Measurements from ENCODE around the gene ZNF438. TPM values are rescaled to one million over a fixed set of nuclear protein-coding genes. Genes with fewer than 3 reads are reported as not detected.
"Not testable (repeated sequence)": the region's sequence is repeated elsewhere in the genome, so short reads cannot be mapped to it uniquely, and the experiment has no call there.

ZNF438 gene
- total RNA-seq, 2 experiments from 2014 or later: 2.7 to 3.1 TPM

- ChIA-PET POLR2A (no interaction called here), CTCF (no interaction called here)
These were observed 128.1 kb downstream of the ZNF438 start for GRCh38 chr10:30903397-30904138.

- POLR2A ChIA-PET: no interaction called here
- CTCF ChIA-PET: interaction anchor here (0.5 kb wide), 1 partner anchor 154 kb away, joined by 3 read pairs; no protein-coding TSS in a partner anchor
These were observed 128.9 kb downstream of the ZNF438 start for GRCh38 chr10:30902621-30903396.

GRCh38 chr10:30901487-30901886 lies 130.2 kb downstream of the ZNF438 start:
- POLR2A ChIA-PET, CTCF ChIA-PET: not testable (repeated sequence)

- CTCF ChIA-PET: no interaction called here
- POLR2A ChIA-PET: no interaction called here
These were observed 132.7 kb downstream of the ZNF438 start for GRCh38 chr10:30898964-30899363.

- CTCF ChIA-PET: no interaction called here
- POLR2A ChIA-PET: no interaction called here
These were observed 134.1 kb downstream of the ZNF438 start for GRCh38 chr10:30897547-30897946.

- POLR2A ChIA-PET: no interaction called here
- CTCF ChIA-PET: no interaction called here
These were observed 134.6 kb downstream of the ZNF438 start for GRCh38 chr10:30897048-30897447.

GRCh38 chr10:30894221-30894620 lies 137.4 kb downstream of the ZNF438 start:
- ChIA-PET POLR2A (no interaction called here), CTCF (no interaction called here)

GRCh38 chr10:30893208-30893607 lies 138.5 kb downstream of the ZNF438 start:
- CTCF ChIA-PET: no interaction called here

GRCh38 chr10:30887839-30888238 lies 143.8 kb downstream of the ZNF438 start:
- POLR2A ChIA-PET: no interaction called here
- CTCF ChIA-PET: no interaction called here

More at GRCh38 chr10:30893208-30893607, 138.5 kb downstream of the ZNF438 start:
- POLR2A ChIA-PET: no interaction called here

GRCh38 chr10:30885423-30885822 lies 146.2 kb downstream of the ZNF438 start:
- ChIA-PET POLR2A (no interaction called here), CTCF (no interaction called here)

- ChIA-PET CTCF (no interaction called here), POLR2A (no interaction called here)
These were observed 147.9 kb downstream of the ZNF438 start for GRCh38 chr10:30883751-30884150.

GRCh38 chr10:30883116-30883515 lies 148.5 kb downstream of the ZNF438 start:
- ChIA-PET CTCF (no interaction called here), POLR2A (no interaction called here)

- ChIA-PET CTCF (no interaction called here), POLR2A (no interaction called here)
These were observed 149.4 kb downstream of the ZNF438 start for GRCh38 chr10:30882281-30882680.

- CTCF ChIA-PET: no interaction called here
- POLR2A ChIA-PET: no interaction called here
These were observed 152.7 kb downstream of the ZNF438 start for GRCh38 chr10:30878920-30879319.

- POLR2A ChIA-PET: no interaction called here
- CTCF ChIA-PET: no interaction called here
These were observed 154.6 kb downstream of the ZNF438 start for GRCh38 chr10:30877111-30877510.

- ChIA-PET POLR2A (no interaction called here), CTCF (no interaction called here)
These were observed 158.3 kb downstream of the ZNF438 start for GRCh38 chr10:30873411-30873810.

GRCh38 chr10:30870896-30871295 lies 160.8 kb downstream of the ZNF438 start:
- ChIA-PET POLR2A (no interaction called here), CTCF (interaction anchor here (0.7 kb wide), 1 partner anchor 263 kb away, joined by 3 read pairs; no protein-coding TSS in a partner anchor)

GRCh38 chr10:30869566-30869965 lies 162.1 kb downstream of the ZNF438 start:
- CTCF ChIA-PET: interaction anchor here (0.5 kb wide), 1 partner anchor 152 kb away, joined by 4 read pairs; no protein-coding TSS in a partner anchor
- POLR2A ChIA-PET: no interaction called here

GRCh38 chr10:30868611-30869010 lies 163.1 kb downstream of the ZNF438 start:
- POLR2A ChIA-PET: no interaction called here
- CTCF ChIA-PET: no interaction called here

- CTCF ChIA-PET: no interaction called here
- POLR2A ChIA-PET: no interaction called here
These were observed 164.8 kb downstream of the ZNF438 start for GRCh38 chr10:30866896-30867295.

GRCh38 chr10:30865141-30865926 lies 166.3 kb downstream of the ZNF438 start:
- CTCF ChIA-PET: no interaction called here

More at GRCh38 chr10:30865141-30865926, 166.3 kb downstream of the ZNF438 start:
- POLR2A ChIA-PET: no interaction called here
